Peyer's patch (tissue), 4 donors: ENCODE results near the gene TSPAN4.

Experiments used
- CTCF ChIP-seq, 6 experiments: fragments of 450-650 bp in 4 of 6; fragments of 200-600 bp in 2 of 6; sonication (generic) in 1 of 6; IDR thresholded peaks; one replicate each; pipeline ENCODE4 v1.5.1; 2017 to 2019; ENCODE audit warnings: antibody characterized with exemption in 6 of 6, mild to moderate bottlenecking in 3 of 6, moderate library complexity in 1 of 6
- POLR2A ChIP-seq, 2 donors: fragments of 450-650 bp; IDR thresholded peaks; one replicate each; pipeline ENCODE4 v1.5.1; 2017; ENCODE audit warnings: antibody characterized with exemption in 2 of 2, mild to moderate bottlenecking in 2 of 2, moderate library complexity in 2 of 2

- TF ChIP-seq CTCF (IDR thresholded peaks at IDR 0.05) (no peak), POLR2A (IDR thresholded peaks at IDR 0.05) (no peak)
These were observed 6.4 kb upstream of the TSPAN4 start for GRCh38 chr11:836274-836673.
